Measurements from ENCODE around the gene KIF16B.

DNA sequence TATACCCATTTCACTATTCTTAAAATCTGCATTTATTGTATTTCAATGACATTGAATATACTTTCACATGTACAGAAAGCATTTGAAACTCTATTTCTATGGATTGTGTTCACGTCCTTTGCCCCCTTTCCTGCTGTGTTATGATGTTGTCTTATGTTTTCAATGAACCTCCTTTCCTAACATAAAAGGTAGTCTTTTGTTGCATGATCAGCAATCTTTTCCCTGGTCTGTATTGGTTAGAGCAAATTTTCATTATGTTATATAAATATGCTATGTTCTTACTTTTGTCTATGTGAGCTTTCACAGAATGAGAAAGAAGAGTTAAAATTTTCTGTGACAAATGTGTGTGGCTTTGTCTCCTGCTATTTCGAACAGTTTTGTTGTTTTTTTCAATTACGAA is 73.1 kb downstream of the KIF16B start:
- TF ChIP-seq, protein P1, sequence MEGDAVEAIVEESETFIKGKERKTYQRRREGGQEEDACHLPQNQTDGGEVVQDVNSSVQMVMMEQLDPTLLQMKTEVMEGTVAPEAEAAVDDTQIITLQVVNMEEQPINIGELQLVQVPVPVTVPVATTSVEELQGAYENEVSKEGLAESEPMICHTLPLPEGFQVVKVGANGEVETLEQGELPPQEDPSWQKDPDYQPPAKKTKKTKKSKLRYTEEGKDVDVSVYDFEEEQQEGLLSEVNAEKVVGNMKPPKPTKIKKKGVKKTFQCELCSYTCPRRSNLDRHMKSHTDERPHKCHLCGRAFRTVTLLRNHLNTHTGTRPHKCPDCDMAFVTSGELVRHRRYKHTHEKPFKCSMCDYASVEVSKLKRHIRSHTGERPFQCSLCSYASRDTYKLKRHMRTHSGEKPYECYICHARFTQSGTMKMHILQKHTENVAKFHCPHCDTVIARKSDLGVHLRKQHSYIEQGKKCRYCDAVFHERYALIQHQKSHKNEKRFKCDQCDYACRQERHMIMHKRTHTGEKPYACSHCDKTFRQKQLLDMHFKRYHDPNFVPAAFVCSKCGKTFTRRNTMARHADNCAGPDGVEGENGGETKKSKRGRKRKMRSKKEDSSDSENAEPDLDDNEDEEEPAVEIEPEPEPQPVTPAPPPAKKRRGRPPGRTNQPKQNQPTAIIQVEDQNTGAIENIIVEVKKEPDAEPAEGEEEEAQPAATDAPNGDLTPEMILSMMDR (IDR thresholded peaks at IDR 0.05): no peak
- TF ChIP-seq ZFX (IDR thresholded peaks at IDR 0.05; ENCODE audit: borderline replicate concordance): no peak
